Subcutaneous adipose tissue (tissue), 4 donors: ENCODE results near the gene IL1RN. TPM values are rescaled to one million over a fixed set of nuclear protein-coding genes. Genes with fewer than 3 reads are reported as not detected.

Experiments
- total RNA-seq, 4 donors: library from RNA; depleted of rRNA; stranded (reverse); fragments of >200 nt; gene quantifications; one replicate each; pipeline ENCODE4 v1.1.0, GENCODE V29; 2016
- TF ChIP-seq, protein P1 (sequence below): fragments of 450-650 bp; IDR thresholded peaks from one replicate; pipeline ENCODE4 v1.5.1; 2016; ENCODE audit warnings: low read depth, mild to moderate bottlenecking, control low read depth, antibody characterized with exemption, moderate library complexity

IL1RN gene, protein sequence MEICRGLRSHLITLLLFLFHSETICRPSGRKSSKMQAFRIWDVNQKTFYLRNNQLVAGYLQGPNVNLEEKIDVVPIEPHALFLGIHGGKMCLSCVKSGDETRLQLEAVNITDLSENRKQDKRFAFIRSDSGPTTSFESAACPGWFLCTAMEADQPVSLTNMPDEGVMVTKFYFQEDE
- 100 to 1,000 TPM in 1 of 4 donors, 1 to 10 TPM in 2, under 1 TPM in 1; 0.98 to 105 (median 6.0) TPM for total RNA-seq

DNA sequence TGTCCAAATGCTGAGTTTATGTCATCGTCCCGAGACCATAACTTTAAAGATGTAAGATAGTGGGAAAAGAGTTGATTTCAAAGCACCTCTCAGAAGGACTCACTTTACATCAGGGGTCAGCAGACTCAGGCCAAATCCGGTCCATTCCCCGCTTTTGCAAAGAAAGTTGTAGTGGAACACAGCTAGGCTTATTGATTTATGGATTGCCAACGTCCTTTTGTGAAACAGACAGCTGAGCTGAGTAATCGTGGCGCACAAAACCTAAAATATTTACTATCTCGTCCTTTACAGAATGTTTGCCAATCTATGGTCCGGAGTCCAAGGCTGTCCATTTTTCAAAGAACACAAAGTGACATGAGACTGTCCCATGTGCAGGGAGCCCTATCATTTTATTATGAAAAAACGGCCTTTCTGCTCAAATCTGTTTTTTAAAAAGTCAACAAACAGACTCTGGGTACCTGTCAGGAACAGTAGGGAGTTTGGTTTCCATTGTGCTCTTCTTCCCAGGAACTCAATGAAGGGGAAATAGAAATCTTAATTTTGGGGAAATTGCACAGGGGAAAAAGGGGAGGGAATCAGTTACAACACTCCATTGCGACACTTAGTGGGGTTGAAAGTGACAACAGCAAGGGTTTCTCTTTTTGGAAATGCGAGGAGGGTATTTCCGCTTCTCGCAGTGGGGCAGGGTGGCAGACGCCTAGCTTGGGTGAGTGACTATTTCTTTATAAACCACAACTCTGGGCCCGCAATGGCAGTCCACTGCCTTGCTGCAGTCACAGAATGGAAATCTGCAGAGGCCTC, at the start of gene IL1RN:
Gene IL1RN (plus strand): TSS at position 754 of the 801 bp plus-strand sequence. CDS start 27 bp downstream, at position 781.
- TF ChIP-seq, protein P1, sequence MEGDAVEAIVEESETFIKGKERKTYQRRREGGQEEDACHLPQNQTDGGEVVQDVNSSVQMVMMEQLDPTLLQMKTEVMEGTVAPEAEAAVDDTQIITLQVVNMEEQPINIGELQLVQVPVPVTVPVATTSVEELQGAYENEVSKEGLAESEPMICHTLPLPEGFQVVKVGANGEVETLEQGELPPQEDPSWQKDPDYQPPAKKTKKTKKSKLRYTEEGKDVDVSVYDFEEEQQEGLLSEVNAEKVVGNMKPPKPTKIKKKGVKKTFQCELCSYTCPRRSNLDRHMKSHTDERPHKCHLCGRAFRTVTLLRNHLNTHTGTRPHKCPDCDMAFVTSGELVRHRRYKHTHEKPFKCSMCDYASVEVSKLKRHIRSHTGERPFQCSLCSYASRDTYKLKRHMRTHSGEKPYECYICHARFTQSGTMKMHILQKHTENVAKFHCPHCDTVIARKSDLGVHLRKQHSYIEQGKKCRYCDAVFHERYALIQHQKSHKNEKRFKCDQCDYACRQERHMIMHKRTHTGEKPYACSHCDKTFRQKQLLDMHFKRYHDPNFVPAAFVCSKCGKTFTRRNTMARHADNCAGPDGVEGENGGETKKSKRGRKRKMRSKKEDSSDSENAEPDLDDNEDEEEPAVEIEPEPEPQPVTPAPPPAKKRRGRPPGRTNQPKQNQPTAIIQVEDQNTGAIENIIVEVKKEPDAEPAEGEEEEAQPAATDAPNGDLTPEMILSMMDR = no peak

DNA sequence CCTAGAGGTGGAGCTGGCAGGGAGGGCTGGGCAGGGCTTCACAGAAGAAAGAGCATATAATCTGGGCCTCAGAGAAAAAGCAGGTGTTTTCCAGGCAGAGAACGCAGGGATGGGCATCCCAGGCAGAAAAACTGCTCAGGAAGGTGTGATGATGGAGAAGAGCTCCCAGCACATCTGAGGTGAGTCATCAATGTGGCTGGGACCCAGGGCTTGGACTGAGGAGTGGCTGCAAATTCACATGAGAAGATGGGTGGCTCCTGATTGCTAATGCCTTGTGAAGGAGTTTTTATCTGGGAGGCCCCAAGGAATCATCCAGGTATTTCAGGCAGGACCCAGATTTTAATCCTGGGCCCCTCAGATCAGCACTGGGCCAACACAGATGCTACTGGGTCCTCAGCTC, 49.5 kb upstream of the IL1RN start:
- TF ChIP-seq, protein P1 = no peak

DNA sequence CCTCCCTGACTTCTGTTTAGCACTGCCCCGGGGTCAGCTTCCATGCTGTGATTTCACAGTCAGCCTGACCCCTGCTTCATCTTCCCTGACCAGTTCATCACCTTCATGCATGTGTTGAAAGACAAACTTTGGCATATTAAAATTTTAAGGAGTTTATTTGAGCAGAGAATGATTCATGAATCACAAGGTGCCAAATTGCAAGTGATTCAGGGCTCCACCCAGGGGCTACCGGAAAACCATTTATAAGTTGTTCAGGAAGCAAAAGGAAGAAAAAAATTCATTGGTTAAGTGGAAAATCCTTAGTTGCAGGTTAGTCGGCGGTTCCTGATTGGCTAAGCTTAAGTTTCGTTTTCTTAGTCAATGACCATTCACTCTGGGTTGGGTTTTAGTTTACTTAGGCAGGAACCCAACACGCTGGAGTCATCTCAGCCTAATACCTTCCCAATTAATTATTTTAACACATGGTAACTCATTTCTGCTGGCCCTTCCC, 49.0 kb upstream of the IL1RN start:
- TF ChIP-seq, protein P1 = no peak

DNA sequence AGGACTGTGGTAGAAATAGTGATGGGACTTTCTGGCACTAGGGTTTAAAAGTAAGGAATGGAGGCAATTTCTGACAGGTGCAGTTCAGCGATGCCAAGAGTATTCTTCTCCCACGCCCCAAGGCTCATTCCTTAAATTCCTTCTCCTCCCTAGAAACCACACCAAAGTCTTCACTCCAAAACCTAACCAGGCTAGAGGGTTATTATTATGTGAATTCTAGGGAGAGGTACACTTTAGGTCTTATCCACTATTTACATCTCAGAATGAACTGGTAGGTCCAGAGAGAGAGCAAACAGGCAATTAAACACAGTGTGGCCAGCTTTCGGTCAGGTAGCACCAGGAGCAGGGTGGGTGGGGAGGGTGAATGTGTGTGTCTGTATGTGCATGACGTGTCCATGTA, 48.3 kb upstream of the IL1RN start:
- TF ChIP-seq, protein P1 = no peak

DNA sequence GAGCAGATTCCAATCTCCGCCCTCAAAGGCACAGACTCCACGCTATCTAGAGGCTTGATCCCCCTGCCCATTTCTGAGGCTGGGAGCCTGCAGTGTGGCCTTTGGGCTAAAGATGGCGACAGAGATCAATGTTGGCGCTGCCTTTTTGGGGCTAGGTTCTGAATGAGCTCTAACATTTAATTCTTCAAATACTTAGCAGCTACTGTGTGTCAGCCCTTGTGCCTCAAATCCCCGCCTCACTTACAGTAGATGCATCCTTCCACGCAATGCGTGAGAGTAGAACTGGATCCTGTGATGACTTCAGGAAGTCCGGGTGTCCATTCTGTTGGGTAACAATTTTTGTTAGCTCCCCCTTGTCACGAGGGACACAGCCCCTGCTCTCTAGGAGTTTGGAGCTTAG, 47.3 kb upstream of the IL1RN start:
- TF ChIP-seq, protein P1 = no peak

DNA sequence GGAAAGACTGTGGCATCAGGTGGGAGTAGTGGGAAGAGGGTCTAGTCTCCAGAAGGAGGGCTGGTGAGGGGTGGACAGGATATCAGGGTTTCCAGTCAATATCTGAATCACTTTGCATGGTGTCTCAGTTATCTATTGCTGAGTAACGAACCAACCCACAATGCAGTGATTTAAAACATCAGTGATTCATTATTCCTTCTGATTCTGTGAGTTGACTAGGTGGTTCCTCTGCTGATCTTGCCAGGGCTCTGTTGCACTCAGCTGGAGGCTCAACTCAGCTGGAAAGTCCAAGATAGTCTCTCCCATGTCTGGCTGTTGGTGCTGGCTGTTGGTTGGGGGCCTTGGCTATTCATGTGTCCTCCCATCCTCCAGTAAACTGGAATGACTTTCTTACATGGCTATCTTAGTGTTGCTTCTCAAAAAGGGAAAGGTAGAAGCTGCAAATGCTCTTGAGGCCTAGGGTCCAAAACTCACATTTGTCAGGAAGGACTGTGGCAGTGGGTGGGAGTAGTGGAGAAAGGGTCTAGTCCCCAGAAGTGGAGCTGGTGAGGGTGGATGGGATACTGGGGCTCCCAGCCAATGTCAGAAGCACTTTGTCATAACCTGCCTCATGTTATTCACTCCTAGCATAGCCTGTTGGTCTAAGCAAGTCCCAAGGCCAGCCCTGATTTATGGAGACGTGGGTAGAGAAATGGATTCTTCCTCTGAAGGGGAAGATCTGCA, 45.7 kb upstream of the IL1RN start:
- TF ChIP-seq, protein P1 = no peak

DNA sequence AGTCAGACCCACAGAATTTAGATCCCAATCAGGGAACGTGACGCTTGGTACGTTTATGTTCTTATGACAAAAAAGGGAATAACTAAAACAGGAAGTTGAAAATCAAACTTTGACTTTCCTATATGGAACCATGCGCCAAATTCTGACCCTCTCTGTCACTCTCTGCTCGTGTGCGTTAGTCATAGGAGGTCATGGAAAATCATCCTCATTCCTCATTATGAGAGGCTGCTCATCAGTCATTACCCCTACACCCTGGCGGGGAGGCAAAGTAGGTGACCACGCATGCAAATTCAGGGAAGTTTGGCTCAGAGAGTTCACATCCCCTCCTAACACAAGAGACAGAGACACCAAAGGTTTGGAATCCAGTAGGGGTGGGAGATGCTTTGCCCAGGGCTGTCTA, 44.1 kb upstream of the IL1RN start:
- TF ChIP-seq, protein P1 = no peak
